Measurements from ENCODE around the gene MYLIP.

GRCh38 chr6:16095180-16095579 is 33.7 kb upstream of the MYLIP start:
- TF ChIP-seq RAD21 (CRISPR knock-in tag; IDR thresholded peaks at IDR 0.05): no peak
- no peak for TF ChIP-seq MAFK (conservative IDR thresholded peaks at IDR 0.05 in 1 of 2, IDR thresholded peaks at IDR 0.05 in 1 of 2; ENCODE audit: low read length in 2 of 2)
- TF ChIP-seq POLR2AphosphoS2 (IDR thresholded peaks at IDR 0.05; ENCODE audit: low read depth, low read length): no peak
- TF ChIP-seq CTCF (CRISPR knock-in tag; IDR thresholded peaks at IDR 0.05): no peak
- TF ChIP-seq ZNF331 (CRISPR knock-in tag; IDR thresholded peaks at IDR 0.05): no peak
- TF ChIP-seq HNF4G (IDR thresholded peaks at IDR 0.05; ENCODE audit: borderline replicate concordance, low read depth, low read length): no peak
- no peak for TF ChIP-seq HNF4G (CRISPR knock-in tag; IDR thresholded peaks at IDR 0.05; ENCODE audit: borderline replicate concordance, low read depth)
- no peak for TF ChIP-seq MIER2 (CRISPR knock-in tag; IDR thresholded peaks at IDR 0.05)
